A673 (cell line): ENCODE results near the gene EBLN1.

Source experiments
- EZH2 ChIP-seq: fragments of 200-600 bp; sonication (generic); IDR thresholded peaks from 2 replicates; pipeline ENCODE4 v1.6.1; 2017; ENCODE audit warnings: borderline replicate concordance, low read depth, mild to moderate bottlenecking, mixed read lengths, antibody characterized with exemption, low read length; ENCODE audit not compliant: poor library complexity, severe bottlenecking
- TF ChIP-seq, protein P1 (sequence below): fragments of 300-800, 200-600 bp; sonication (generic); conservative IDR thresholded peaks from 2 replicates; pipeline ENCODE4 v1.5.1; 2017; ENCODE audit warnings: low read depth, mild to moderate bottlenecking, antibody characterized with exemption, low read length, moderate library complexity, mixed read lengths

DNA sequence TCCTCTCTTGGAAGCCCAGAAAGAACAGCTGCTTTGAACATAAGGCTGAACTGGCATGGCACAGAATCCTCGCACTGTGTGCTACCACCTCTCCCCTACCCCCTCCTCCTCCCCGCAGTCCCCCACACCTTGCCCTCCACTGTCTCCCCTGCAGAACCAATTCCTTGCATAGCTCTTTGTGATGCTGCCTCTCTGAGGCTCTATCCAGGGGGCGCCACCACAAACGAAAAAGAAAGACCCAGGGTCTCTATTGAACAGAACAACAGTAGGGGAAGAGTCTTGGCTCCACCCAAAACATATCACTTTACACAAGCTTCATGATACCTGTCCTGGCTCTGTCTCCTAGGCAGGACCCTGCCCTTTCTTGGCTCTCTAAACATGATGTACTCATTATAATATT is 26.2 kb upstream of the EBLN1 start:
- TF ChIP-seq, protein P1, sequence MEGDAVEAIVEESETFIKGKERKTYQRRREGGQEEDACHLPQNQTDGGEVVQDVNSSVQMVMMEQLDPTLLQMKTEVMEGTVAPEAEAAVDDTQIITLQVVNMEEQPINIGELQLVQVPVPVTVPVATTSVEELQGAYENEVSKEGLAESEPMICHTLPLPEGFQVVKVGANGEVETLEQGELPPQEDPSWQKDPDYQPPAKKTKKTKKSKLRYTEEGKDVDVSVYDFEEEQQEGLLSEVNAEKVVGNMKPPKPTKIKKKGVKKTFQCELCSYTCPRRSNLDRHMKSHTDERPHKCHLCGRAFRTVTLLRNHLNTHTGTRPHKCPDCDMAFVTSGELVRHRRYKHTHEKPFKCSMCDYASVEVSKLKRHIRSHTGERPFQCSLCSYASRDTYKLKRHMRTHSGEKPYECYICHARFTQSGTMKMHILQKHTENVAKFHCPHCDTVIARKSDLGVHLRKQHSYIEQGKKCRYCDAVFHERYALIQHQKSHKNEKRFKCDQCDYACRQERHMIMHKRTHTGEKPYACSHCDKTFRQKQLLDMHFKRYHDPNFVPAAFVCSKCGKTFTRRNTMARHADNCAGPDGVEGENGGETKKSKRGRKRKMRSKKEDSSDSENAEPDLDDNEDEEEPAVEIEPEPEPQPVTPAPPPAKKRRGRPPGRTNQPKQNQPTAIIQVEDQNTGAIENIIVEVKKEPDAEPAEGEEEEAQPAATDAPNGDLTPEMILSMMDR: peak; percentile 55
- no peak for TF ChIP-seq EZH2
